Colonic mucosa (tissue), 4 donors: Measurements from ENCODE around the gene MAGED2. TPM values are rescaled to one million over a fixed set of nuclear protein-coding genes. Genes with fewer than 3 reads are reported as not detected.
"Not testable (repeated sequence)": the region's sequence is repeated elsewhere in the genome, so short reads cannot be mapped to it uniquely, and the experiment has no call there.

Experiments used
- DNase-seq: peaks from one replicate; pipeline ENCODE4 v3.0.0-alpha.2; 2020
- H3K27ac ChIP-seq: fragments of 200-600 bp; one replicate; pipeline ENCODE4 v1.8.0; 2021
- H3K27me3 ChIP-seq: fragments of 200-600 bp; one replicate; pipeline ENCODE4 v1.8.0; 2021
- H3K36me3 ChIP-seq: fragments of 200-600 bp; one replicate; pipeline ENCODE4 v1.8.0; 2021
- H3K4me1 ChIP-seq: fragments of 200-600 bp; one replicate; pipeline ENCODE4 v1.8.0; 2021; ENCODE audit warnings: mild to moderate bottlenecking
- H3K4me3 ChIP-seq: fragments of 200-600 bp; one replicate; pipeline ENCODE4 v1.8.0; 2021
- H3K9ac ChIP-seq, 2 donors: one replicate each; pipeline ENCODE4 v1.7.0; 2013; ENCODE audit warnings: control low read depth in 2 of 2, low read depth in 2 of 2, low read length in 2 of 2
- H3K9me3 ChIP-seq: fragments of 200-600 bp; one replicate; pipeline ENCODE4 v1.8.0; 2021
- CTCF ChIP-seq: fragments of 200-600 bp; IDR thresholded peaks from one replicate; pipeline ENCODE4 v1.8.0; 2022; ENCODE audit warnings: antibody characterized with exemption, mild to moderate bottlenecking
- intact Hi-C: fragments of 100-400 bp; cut with DNase I; formaldehyde crosslinking; loops from one replicate; pipeline ENCODE4 v1.14.1; 2022
- total RNA-seq, 2 donors: library from RNA; stranded (reverse); fragmentation: NEBNext Ultra II Directional in 1 of 2; extraction: Animal tissue kit (Norgen Biotek cat#: 25700) in 1 of 2; gene quantifications; one replicate each; pipeline ENCODE4 v1.2.1, GENCODE V29; 2021
- donor health status: healthy.
- donor health status: DM: no; HTN: no; CAD: no.
- donor health status: DM: no; HTN: no; CAD: no.

MAGED2 gene, protein sequence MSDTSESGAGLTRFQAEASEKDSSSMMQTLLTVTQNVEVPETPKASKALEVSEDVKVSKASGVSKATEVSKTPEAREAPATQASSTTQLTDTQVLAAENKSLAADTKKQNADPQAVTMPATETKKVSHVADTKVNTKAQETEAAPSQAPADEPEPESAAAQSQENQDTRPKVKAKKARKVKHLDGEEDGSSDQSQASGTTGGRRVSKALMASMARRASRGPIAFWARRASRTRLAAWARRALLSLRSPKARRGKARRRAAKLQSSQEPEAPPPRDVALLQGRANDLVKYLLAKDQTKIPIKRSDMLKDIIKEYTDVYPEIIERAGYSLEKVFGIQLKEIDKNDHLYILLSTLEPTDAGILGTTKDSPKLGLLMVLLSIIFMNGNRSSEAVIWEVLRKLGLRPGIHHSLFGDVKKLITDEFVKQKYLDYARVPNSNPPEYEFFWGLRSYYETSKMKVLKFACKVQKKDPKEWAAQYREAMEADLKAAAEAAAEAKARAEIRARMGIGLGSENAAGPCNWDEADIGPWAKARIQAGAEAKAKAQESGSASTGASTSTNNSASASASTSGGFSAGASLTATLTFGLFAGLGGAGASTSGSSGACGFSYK
- total RNA-seq: 10 to 100 TPM; 61.6 to 85.5 TPM

GRCh38 chrX:54807524-54808108, at the start of gene MAGED2:
TSS of gene MAGED2 (plus strand) at chrX:54807745. CDS start at chrX:54809332, 1,587 bp downstream.
- peak within 1 kb of the TSS; percentile 54 to 59 for H3K9ac ChIP-seq
- H3K4me1 ChIP-seq: no peaks in the 10 kb centered on the region
- peak within 1 kb of the TSS; percentile 79 for H3K27ac ChIP-seq
- peak within 1 kb of the TSS; percentile 52 for H3K4me3 ChIP-seq
- H3K9me3 ChIP-seq: no peaks in the 10 kb centered on the region
- intact Hi-C loops: loop anchor here (10.0 kb wide), 1 partner anchor 163 kb away; no protein-coding TSS in a partner anchor
- no peaks in the 10 kb centered on the region for H3K36me3 ChIP-seq
- no peak for TF ChIP-seq CTCF
- peak; percentile 37 for DNase-seq
- H3K27me3 ChIP-seq: no peaks in the 10 kb centered on the region

GRCh38 chrX:54758114-54759055, 49.2 kb upstream of the MAGED2 start:
- Histone ChIP-seq H3K4me1 (no peaks in the 10 kb centered on the region), H3K36me3 (no peaks in the 10 kb centered on the region), H3K9ac (no peak overlapping the region), H3K27ac (no peak overlapping the region), H3K27me3 (no peaks in the 10 kb centered on the region), H3K9me3 (no peaks in the 10 kb centered on the region), H3K4me3 (no peak overlapping the region)
- DNase-seq: no peak
- intact Hi-C loops: no loop called here
- no peak for TF ChIP-seq CTCF

GRCh38 chrX:54774391-54775094, 33.0 kb upstream of the MAGED2 start:
- intact Hi-C loops, H3K4me3 ChIP-seq, H3K9me3 ChIP-seq, H3K36me3 ChIP-seq, H3K27me3 ChIP-seq, DNase-seq, H3K9ac ChIP-seq, H3K4me1 ChIP-seq, H3K27ac ChIP-seq: not testable (repeated sequence)

DNA sequence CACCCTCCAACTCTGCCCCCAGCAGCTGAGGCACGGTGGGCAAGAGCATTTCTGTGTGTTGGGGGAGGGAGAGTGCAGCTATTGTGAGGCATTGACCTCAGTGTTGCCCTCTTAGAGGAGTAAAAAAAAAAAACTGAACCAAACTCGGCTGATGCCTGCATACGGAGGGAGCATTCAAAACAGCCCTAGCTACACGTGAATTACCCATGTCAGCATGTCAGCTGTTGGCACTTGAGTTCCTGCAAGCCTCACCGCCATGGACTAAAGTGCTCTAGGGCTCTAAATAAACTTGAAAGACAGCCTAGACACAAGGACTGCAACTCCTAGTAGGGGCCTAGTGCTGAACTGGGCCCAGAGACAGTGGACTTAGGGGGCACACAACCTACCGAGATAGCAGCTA, 31.5 kb upstream of the MAGED2 start:
- no peaks in the 10 kb centered on the region for H3K36me3 ChIP-seq
- no peak overlapping the region for H3K4me3 ChIP-seq
- no peaks in the 10 kb centered on the region for H3K9me3 ChIP-seq
- no peak overlapping the region for H3K27ac ChIP-seq
- DNase-seq: no peak
- intact Hi-C loops: no loop called here
- H3K4me1 ChIP-seq: no peaks in the 10 kb centered on the region
- no peak for TF ChIP-seq CTCF
- H3K27me3 ChIP-seq: no peaks in the 10 kb centered on the region
- no peak overlapping the region for H3K9ac ChIP-seq

DNA sequence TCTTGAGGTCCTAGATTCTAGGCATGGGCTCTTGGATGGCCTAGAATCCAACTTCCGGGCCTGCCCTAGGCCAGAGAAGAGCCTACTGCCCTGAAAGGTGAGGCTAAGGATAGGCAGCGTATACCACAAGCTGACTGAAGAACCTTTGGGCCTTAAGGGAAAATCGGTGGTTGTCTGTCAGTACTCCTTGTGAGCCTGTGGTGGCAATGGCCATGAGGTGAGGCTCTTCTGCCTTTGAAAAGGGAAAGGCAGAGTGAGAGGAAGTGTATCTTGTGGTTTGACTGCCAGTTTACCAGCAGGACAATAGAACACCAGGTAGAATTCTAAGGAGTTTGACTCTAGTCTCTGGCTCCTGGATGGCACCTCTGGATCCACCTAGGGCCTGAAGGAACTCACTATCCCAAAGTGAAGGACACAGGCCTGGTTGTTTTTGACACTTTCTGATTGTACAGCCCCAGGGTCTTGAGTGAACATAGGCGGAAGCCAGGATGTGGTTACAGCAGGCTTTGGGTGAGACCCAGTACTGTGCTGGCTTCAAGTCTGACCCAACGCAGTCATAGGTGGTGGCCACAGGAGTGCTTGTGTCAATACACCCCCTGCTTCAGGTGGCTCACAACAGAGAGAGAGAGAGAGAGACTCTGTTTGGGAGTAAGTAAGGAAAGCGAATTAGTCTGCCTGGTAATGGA, 30.4 kb upstream of the MAGED2 start:
- intact Hi-C loops: no loop called here
- no peak for DNase-seq
- Histone ChIP-seq H3K36me3 (no peaks in the 10 kb centered on the region), H3K9me3 (no peaks in the 10 kb centered on the region), H3K4me1 (no peaks in the 10 kb centered on the region), H3K9ac (no peak overlapping the region), H3K4me3 (no peak overlapping the region), H3K27ac (no peak overlapping the region), H3K27me3 (no peaks in the 10 kb centered on the region)
- TF ChIP-seq CTCF: no peak
